HepG2 (cell line): ENCODE measurements around the gene ACER3. TPM values are rescaled to one million over a fixed set of nuclear protein-coding genes. Genes with fewer than 3 reads are reported as not detected.
A peak's percentile ranks its signal among the peaks of the same experiment; 100 is the strongest.

Source experiments
- AFF4 ChIP-seq: sonication (generic); formaldehyde crosslinking; IDR thresholded peaks from 2 replicates; pipeline ENCODE4 v1.4.0; 2020; ENCODE audit warnings: missing genetic modification reagents
- BRF2 ChIP-seq: sonication (generic); formaldehyde crosslinking; IDR thresholded peaks from 2 replicates; pipeline ENCODE4 v1.8.1; 2022; ENCODE audit warnings: mild to moderate bottlenecking, missing genetic modification reagents
- DNMT1 ChIP-seq: sonication (generic); formaldehyde crosslinking; IDR thresholded peaks from 2 replicates; pipeline ENCODE4 v1.5.1; 2020; ENCODE audit warnings: mild to moderate bottlenecking, missing genetic modification reagents
- NFE2L1 ChIP-seq: sonication (generic); formaldehyde crosslinking; IDR thresholded peaks from 2 replicates; pipeline ENCODE4 v1.4.0; 2020; ENCODE audit warnings: missing genetic modification reagents, mild to moderate bottlenecking, borderline replicate concordance
- RAD21 ChIP-seq: fragments of 450-650 bp; formaldehyde crosslinking; IDR thresholded peaks from 2 replicates; pipeline ENCODE4 v1.5.0; 2020; ENCODE audit warnings: mild to moderate bottlenecking
- STAG1 ChIP-seq: sonication (generic); formaldehyde crosslinking; IDR thresholded peaks from 2 replicates; pipeline ENCODE4 v1.4.0; 2020; ENCODE audit warnings: missing genetic modification reagents
- ZBTB14 ChIP-seq: sonication (generic); formaldehyde crosslinking; IDR thresholded peaks from 2 replicates; pipeline ENCODE4 v1.4.0; 2020; ENCODE audit warnings: missing genetic modification reagents
- ZBTB49 ChIP-seq: sonication (generic); formaldehyde crosslinking; IDR thresholded peaks from 2 replicates; pipeline ENCODE4 v1.4.0; 2020; ENCODE audit warnings: missing genetic modification reagents, borderline replicate concordance
- ZNF136 ChIP-seq: sonication (generic); formaldehyde crosslinking; IDR thresholded peaks from 2 replicates; pipeline ENCODE4 v1.8.1; 2022; ENCODE audit warnings: low read depth, mild to moderate bottlenecking, moderate library complexity, missing genetic modification reagents
- ZNF234 ChIP-seq: sonication (generic); formaldehyde crosslinking; conservative IDR thresholded peaks from 2 replicates; pipeline ENCODE4 v1.5.1; 2020; ENCODE audit warnings: mild to moderate bottlenecking, missing genetic modification reagents
- ZNF501 ChIP-seq: sonication (generic); formaldehyde crosslinking; IDR thresholded peaks from 2 replicates; pipeline ENCODE4 v1.5.1; 2020; ENCODE audit warnings: mild to moderate bottlenecking, moderate library complexity, missing genetic modification reagents
- ZNF512 ChIP-seq: sonication (generic); formaldehyde crosslinking; IDR thresholded peaks from 2 replicates; pipeline ENCODE4 v1.4.0; 2020; ENCODE audit warnings: mild to moderate bottlenecking, missing genetic modification reagents
- ZNF609 ChIP-seq: sonication (generic); formaldehyde crosslinking; IDR thresholded peaks from 2 replicates; pipeline ENCODE4 v1.4.0; 2020; ENCODE audit warnings: mild to moderate bottlenecking, missing genetic modification reagents, borderline replicate concordance
- polyA plus RNA-seq, 8 experiments: library from polyadenylated mRNA; depleted of rRNA in 3 of 8; stranded (reverse) in 7 of 8; unstranded in 1 of 8; fragments of >200 nt; fragmentation: Illumina TruSeq in 4 of 8; extraction: Trizol in 4 of 8; gene quantifications; 2 replicates each; pipeline versions ENCODE4 v1.2.1 to v1.2.3, GENCODE V29; 2011 to 2016; ENCODE audit warnings: low read depth in 4 of 8, missing spikeins in 1 of 8, mixed read lengths in 1 of 8; ENCODE audit not compliant: insufficient read depth in 1 of 8
- total RNA-seq, 5 experiments: library from RNA; depleted of rRNA; stranded (reverse); fragments of >200 nt; fragmentation: Illumina TruSeq; extraction: Trizol; gene quantifications; 2 replicates each; pipeline ENCODE4 v1.2.3, GENCODE V29; 2016; ENCODE audit warnings: low read depth in 1 of 5

The ACER3 gene
- total and polyA plus RNA-seq, 2 of the 13 experiments (the other 11 are each of a cell fraction or from before 2014, with no cell fraction given), result 6.0 to 9.8 TPM

- TF ChIP-seq AFF4 (CRISPR knock-in tag), result no peak
- TF ChIP-seq ZNF609 (CRISPR knock-in tag), result no peak
- no peak for TF ChIP-seq ZNF136 (CRISPR knock-in tag)
- TF ChIP-seq STAG1 (CRISPR knock-in tag), result peak; percentile 72
- peak; percentile 61; the same call in 1 of the 2 replicates for TF ChIP-seq ZNF501 (CRISPR knock-in tag)
- no peak for TF ChIP-seq BRF2 (CRISPR knock-in tag)
- no peak for TF ChIP-seq ZNF512
- 0 out of 2 replicates have a peak, but pooled peaks have one; percentile 63 for TF ChIP-seq ZNF234
- no peak for TF ChIP-seq ZBTB49
- TF ChIP-seq RAD21 (CRISPR knock-in tag), result peak; percentile 78
- TF ChIP-seq DNMT1 (CRISPR knock-in tag), result no peak
- TF ChIP-seq ZBTB14, result no peak
- no peak for TF ChIP-seq NFE2L1 (CRISPR knock-in tag)
Observed at GRCh38 chr11:77046060-77046501, 185.4 kb downstream of the ACER3 start (continued).
